ENCODE results near the gene DNAJC5.
A peak's percentile ranks its signal among the peaks of the same experiment; 100 is the strongest.
"Not testable (repeated sequence)": the region's sequence is repeated elsewhere in the genome, so short reads cannot be mapped to it uniquely, and the experiment has no call there.

The DNAJC5 gene

DNA sequence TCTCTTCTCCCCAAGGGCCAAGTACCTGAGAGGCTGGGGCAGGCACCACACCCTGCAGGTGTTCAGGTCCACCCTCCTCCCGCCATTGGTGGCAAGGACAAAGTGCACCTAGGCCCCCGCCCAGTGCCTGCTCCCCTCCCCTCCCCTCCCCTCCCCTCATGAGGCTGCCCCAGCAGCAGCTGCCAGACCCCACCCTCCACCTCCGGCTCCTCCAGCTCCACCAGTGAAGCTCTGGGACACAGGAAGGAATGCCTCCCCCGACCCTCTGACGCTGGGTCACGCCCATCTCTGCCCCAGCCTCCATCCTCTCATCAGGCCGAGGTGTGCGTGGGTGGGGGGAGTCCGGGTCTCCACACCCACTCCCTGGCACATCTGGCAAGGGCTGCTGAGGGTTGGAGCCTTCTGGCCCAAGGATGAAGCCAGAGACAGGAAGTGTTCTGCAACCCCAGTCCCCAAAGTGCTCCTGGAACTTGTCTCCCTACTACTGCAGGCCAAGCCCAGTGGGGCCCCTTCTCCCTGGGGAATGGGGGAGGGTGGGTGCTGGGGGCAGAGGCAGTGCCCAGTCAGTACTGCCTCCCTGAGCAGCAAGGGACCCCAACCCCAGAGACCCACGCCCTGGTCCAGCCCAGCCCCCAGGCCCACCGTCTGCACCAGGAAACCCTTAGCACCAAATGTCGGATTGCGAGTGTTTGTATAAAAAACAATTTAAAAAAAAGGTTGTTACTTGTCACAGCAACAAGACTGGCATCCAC, 62.9 kb downstream of the DNAJC5 start:
- DNase-seq, result no peak
- Mint-ChIP-seq H3K36me3 (ENCODE audit: insufficient read depth) (peaks cover 13% of the 10 kb centered on the region), H3K27me3 (no peaks in the 10 kb centered on the region), H3K9me3 (no peaks in the 10 kb centered on the region), H3K27ac (peak overlapping the region in 1 of 2 donors; percentile 80), H3K4me3 (peak overlapping the region; percentile 56 to 60), H3K4me1 (ENCODE audit: low read depth in 2 of 2) (peaks cover 23 to 24% of the 10 kb centered on the region in 2 donors)
- no peak for ATAC-seq (replicated peaks)

DNA sequence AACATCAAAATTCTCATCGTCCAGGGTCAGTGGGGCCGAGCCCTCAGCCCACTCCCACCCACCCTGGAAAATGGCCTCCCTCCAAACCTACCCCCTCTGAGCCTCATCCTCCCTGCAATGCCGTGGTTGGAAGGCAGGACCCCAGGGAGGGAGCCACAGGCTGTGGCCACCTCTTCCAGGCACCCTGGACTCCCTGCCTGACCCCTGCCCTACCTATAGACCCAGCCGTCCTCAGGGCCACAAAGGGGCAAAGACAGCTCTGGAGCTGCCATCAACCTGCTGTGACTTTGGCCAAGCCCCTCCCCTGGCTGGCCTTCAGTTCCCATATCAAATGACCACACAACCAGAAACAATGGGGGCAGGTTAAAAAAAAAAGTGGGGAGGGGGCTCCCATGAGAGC, 63.5 kb downstream of the DNAJC5 start:
- Mint-ChIP-seq H3K4me3 (no peak overlapping the region), H3K4me1 (ENCODE audit: low read depth in 2 of 2) (peaks cover 18 to 20% of the 10 kb centered on the region in 2 donors), H3K36me3 (ENCODE audit: insufficient read depth) (peaks cover 13% of the 10 kb centered on the region), H3K27ac (no peak overlapping the region), H3K9me3 (no peaks in the 10 kb centered on the region), H3K27me3 (no peaks in the 10 kb centered on the region)
- DNase-seq, result no peak
- no peak for ATAC-seq (replicated peaks)

DNA sequence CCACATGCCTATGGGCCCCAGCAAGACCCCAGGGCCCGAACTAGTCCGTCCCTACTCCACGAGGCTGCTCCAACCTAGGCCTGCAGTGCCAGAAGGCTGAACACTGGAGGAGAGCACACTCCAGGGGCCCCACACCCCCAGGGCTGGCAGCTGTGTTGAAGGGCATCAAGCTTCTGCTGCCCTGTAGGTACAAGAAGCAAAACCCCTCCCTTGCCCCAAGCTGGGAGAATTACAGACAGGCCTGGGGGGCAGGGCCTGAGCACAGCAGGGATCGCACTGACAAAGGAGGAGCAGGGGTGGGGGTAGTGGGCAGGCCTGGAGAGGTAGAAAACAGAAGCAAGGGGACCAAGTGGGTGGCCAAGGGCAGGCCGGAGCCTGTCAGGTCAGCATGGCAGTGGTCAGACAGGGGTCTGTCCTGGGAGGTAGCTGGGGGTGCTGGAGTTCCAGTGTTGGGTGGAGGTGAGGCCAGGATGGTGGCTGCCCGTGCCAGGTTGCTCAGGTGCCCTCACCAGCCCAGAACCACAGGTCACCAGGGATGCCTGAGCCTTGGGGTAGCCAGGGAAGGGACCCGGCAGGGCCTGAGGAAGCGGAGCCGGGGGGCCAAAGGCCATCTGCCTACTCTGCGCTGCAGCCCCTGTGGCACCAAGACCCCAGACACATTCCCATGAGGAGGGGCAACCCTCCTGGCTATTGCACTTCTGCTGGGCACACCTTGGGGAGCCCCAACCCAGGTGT, 64.2 kb downstream of the DNAJC5 start:
- Mint-ChIP-seq H3K4me3 (no peak overlapping the region), H3K27me3 (no peaks in the 10 kb centered on the region), H3K36me3 (ENCODE audit: insufficient read depth) (peaks cover 11% of the 10 kb centered on the region), H3K27ac (no peak overlapping the region), H3K4me1 (ENCODE audit: low read depth in 2 of 2) (peaks cover 11 to 15% of the 10 kb centered on the region in 2 donors), H3K9me3 (no peaks in the 10 kb centered on the region)
- ATAC-seq (replicated peaks) (no peak), DNase-seq (no peak)

DNA sequence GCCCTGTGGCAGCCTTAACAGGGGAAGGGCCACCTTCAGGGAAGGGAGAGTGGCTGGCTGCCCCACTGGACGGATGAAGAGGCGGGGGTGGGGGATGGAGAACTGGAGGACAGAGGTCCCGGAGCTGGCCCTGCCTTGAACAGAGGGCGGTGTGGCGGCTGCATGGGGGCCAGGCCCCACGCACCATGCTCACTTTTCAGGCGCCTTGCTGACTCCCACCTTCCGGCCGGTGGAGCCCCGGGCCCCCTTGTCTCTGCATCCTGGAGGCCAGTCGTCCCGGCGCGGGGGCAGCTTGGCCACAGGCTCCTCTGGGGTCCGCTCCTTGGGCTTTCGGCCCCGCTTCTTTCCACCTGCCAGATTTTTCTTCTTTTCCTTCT, 64.8 kb downstream of the DNAJC5 start:
- Mint-ChIP-seq H3K27me3 (no peaks in the 10 kb centered on the region), H3K9me3 (no peaks in the 10 kb centered on the region), H3K27ac (no peak overlapping the region), H3K4me1 (ENCODE audit: low read depth in 2 of 2) (peaks cover 6 to 12% of the 10 kb centered on the region in 2 donors), H3K4me3 (no peak overlapping the region), H3K36me3 (ENCODE audit: insufficient read depth) (peaks cover 7% of the 10 kb centered on the region)
- ATAC-seq (replicated peaks), result no peak
- DNase-seq, result no peak

DNA sequence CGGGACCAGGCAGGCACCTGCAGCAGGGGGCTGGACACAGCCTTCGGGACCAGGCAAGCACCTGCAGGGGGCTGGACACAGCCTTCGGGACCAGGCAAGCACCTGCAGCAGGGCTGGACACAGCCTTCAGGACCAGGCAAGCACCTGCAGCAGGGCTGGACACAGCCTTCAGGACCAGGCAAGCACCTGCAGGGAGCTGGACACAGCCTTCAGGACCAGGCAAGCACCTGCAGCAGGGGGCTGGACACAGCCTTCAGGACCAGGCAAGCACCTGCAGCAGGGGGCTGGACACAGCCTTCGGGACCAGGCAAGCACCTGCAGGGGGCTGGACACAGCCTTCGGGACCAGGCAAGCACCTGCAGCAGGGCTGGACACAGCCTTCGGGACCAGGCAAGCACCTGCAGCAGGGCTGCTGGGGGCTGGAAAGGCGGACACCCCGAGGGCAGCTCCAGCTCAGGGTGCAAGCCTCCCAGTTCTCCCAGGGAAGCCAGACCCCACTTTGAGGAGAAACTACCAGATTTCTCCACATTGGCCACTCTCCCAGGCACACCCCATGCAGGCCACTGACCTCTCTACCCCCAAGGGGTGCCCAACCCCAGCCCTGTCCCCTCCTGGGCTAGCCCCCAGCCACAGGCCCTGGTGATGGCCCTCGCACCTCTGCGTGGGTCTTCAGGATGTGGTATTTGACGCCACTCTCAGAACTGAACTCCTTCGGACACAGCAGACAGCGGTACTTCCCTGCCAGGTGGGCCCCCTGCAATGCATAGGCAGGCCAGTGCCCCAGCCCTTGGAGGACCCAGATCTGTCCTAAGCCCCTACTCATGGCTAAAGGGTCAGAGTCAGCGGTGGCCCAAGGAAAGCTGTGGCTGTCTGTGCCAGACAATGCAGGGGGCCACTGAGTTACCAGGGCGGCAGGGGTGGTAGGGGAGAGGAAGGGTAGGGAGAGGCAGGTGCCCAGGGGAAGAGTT, 66.0 kb downstream of the DNAJC5 start:
- H3K9me3 Mint-ChIP-seq, H3K4me3 Mint-ChIP-seq: not testable (repeated sequence)
- peak overlapping the region in 1 of 2 donors; percentile 41 for H3K27ac Mint-ChIP-seq

DNA sequence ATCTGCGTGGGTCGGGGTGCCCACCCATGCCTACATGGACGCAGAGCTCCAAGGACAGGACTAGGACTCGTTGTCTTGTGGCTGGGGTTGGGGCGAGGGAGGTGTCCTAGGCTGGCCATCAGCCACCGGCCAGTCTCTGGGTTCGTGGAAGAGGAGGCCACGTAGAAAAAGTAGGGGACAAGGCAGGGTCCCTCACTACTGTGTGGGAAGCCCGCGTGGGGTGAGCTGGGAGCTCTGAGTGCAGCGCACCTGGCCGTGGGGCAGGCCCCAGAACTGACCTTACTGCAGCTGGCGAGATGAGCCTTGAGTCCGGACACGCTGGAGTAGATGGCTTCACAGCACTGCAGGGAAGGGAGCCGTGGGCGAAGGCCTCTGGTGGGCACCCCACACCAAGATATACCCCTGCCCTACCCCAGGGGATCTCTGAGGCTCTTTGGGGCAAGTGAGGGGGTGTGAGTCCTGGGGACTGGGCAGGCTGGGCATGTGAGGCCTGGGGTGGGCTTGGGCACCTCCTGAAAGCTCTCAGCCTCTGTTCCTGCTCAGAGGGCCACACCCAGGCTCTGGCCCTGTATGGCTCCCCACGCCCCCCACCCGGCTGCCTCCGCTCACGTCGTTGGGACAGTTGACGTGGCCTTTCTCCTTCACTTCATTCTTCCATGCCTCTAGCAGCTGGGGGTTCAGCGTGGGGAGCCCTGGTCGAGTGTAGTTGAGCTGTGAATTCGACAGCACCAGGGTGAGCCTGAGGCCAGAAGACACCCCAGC, 66.9 kb downstream of the DNAJC5 start:
- peak overlapping the region in 1 of 2 donors; percentile 41 for H3K27ac Mint-ChIP-seq
- peaks cover 5 to 6% of the 10 kb centered on the region in 2 donors for H3K4me1 Mint-ChIP-seq (ENCODE audit: low read depth in 2 of 2)
- DNase-seq, result no peak
- H3K4me3 Mint-ChIP-seq, result no peak overlapping the region
- H3K36me3 Mint-ChIP-seq (ENCODE audit: insufficient read depth), result peaks cover 2% of the 10 kb centered on the region
- no peak for ATAC-seq (replicated peaks)
- no peaks in the 10 kb centered on the region for H3K27me3 Mint-ChIP-seq
- no peaks in the 10 kb centered on the region for H3K9me3 Mint-ChIP-seq

More for the DNA sequence above, 66.0 kb downstream of the DNAJC5 start:
- not testable (repeated sequence) for H3K27me3 Mint-ChIP-seq; ATAC-seq (replicated peaks); H3K36me3 Mint-ChIP-seq (ENCODE audit: insufficient read depth); DNase-seq; H3K4me1 Mint-ChIP-seq (ENCODE audit: low read depth in 2 of 2)

DNA sequence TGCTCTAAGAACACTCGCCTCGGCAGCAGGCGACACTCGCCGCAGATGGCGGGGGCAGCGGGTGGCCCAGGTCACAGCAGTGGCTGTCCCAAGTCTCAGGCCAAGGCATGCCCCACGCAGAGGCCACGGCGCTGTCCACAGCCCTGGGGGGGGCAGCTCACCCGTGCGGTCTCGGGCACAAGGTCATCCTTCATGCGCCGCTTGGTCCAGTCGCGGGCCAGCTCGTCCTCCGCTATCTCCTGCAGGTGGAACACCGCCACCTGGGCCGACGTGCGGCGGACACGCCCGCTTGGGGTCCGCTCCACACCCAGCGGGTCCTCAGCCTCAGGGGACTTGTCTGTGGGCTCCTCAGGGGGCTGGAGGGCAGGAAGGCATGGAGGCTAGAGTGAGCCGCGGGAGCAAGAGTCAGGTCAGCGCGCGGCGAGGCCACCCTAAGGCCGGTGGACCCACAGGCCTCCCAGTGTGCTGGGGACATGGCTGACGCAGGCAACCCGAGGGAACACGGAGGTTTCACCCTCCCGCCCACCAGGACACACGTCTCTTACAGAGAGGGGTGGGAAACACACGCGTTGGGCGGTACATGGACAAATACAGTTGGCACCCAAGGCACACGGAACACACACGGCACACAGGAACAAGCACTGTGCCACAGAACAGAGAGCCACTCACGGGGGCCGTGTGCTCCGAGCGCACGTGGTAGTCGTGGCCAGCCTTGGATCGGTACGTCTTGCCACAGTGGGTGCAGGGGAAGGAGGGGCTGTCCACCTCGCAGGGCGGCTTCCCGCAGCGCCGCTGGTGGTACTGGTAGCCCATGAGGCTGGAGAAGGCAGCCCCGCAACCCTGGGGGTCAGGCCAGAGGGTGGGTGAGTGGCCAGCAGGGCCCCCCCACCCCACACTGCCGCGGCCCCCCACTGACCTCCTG, 67.8 kb downstream of the DNAJC5 start:
- no peaks in the 10 kb centered on the region for H3K27me3 Mint-ChIP-seq
- no peak overlapping the region for H3K27ac Mint-ChIP-seq
- H3K36me3 Mint-ChIP-seq (ENCODE audit: insufficient read depth), result peaks cover 2% of the 10 kb centered on the region
- DNase-seq, result no peak
- no peak overlapping the region for H3K4me3 Mint-ChIP-seq
- no peaks in the 10 kb centered on the region for H3K9me3 Mint-ChIP-seq
- no peak for ATAC-seq (replicated peaks)
- H3K4me1 Mint-ChIP-seq (ENCODE audit: low read depth in 2 of 2), result peaks cover 0 to 2% of the 10 kb centered on the region in 2 donors

DNA sequence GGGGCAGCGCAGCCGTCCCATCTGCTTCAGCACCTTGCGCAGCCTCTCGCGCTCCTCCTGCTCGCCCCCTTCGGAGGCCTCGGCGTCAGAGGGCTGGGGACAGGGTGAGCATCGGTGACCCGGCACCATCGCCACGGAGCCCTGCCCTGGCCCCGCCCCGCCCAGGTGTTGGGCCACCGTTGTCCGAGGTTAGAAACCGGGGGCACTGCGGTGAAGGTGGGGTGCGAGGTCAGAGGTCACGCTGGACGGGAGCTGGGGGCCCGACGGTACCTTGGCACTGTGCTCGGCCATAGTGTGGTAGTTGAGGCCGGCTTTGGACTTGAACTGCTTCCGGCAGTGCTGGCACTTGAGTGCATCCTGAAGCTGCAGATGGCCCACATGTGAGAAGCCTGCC, 68.4 kb downstream of the DNAJC5 start:
- Mint-ChIP-seq H3K27me3 (no peaks in the 10 kb centered on the region), H3K36me3 (ENCODE audit: insufficient read depth) (peaks cover 2% of the 10 kb centered on the region)

DNA sequence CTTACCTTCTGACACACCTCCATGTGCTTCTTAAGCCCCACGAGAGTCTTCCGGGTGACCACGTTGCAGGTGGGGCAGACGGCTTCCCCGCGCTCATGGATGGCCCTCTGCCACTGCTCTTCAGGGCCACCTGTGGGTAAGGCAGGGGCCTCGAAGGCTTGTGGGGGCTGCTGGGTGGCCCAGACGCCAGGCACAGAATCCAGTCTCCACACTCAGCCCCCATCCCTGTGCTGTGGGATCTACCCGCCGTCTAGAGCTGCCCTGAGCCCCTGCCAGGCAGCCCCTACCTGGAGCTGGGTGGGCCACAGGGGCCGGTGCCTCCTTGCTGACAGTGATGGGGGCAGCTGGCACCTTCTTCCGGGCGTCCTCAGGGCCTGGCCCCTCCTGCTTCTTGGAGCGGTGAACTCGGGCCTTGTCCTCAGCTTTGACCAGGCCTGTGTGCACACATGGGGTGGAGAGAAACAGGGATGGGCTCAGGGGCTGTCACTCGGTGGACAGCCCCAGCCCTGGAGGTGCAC, 68.9 kb downstream of the DNAJC5 start:
- no peak for ATAC-seq (replicated peaks)

More for the DNA sequence above, 68.4 kb downstream of the DNAJC5 start:
- peaks cover 0 to under 1% of the 10 kb centered on the region in 2 donors for H3K4me1 Mint-ChIP-seq (ENCODE audit: low read depth in 2 of 2)
- H3K4me3 Mint-ChIP-seq, result no peak overlapping the region
- ATAC-seq (replicated peaks) (no peak), DNase-seq (no peak)
- no peak overlapping the region for H3K27ac Mint-ChIP-seq
- H3K9me3 Mint-ChIP-seq, result no peaks in the 10 kb centered on the region

DNA sequence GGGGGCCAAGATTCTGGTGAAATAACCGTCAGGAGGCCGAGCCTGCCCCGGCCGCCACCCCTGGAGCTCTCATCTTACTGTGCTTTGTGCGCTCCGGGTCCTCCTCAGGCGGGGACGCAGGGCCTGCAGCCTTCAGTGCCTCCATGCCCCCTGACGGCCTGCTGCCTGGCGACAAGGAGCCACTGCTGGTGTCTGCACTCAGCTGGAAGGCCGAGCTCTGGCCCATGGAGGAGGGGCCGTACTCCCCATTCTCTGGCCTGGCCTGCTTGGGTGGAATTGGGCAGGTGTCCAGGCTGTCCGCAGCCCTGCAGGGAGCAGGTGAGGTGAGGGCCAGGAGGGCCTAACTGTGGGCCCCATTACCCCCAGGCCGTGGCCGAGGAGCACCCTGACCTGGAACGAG, 69.5 kb downstream of the DNAJC5 start:
- Mint-ChIP-seq H3K27me3 (no peaks in the 10 kb centered on the region), H3K36me3 (ENCODE audit: insufficient read depth) (peaks cover 2% of the 10 kb centered on the region), H3K4me1 (ENCODE audit: low read depth in 2 of 2) (peaks cover 5 to 8% of the 10 kb centered on the region in 2 donors), H3K27ac (no peak overlapping the region), H3K9me3 (no peaks in the 10 kb centered on the region), H3K4me3 (no peak overlapping the region)
- DNase-seq, result no peak
- no peak for ATAC-seq (replicated peaks)

More for the DNA sequence above, 68.9 kb downstream of the DNAJC5 start:
- DNase-seq, result no peak
- no peak overlapping the region for H3K27ac Mint-ChIP-seq
- H3K4me1 Mint-ChIP-seq (ENCODE audit: low read depth in 2 of 2), result peaks cover 3 to 6% of the 10 kb centered on the region in 2 donors
- no peak overlapping the region for H3K4me3 Mint-ChIP-seq
- H3K9me3 Mint-ChIP-seq, result no peaks in the 10 kb centered on the region
- H3K36me3 Mint-ChIP-seq (ENCODE audit: insufficient read depth), result peaks cover 2% of the 10 kb centered on the region
- H3K27me3 Mint-ChIP-seq, result no peaks in the 10 kb centered on the region

DNA sequence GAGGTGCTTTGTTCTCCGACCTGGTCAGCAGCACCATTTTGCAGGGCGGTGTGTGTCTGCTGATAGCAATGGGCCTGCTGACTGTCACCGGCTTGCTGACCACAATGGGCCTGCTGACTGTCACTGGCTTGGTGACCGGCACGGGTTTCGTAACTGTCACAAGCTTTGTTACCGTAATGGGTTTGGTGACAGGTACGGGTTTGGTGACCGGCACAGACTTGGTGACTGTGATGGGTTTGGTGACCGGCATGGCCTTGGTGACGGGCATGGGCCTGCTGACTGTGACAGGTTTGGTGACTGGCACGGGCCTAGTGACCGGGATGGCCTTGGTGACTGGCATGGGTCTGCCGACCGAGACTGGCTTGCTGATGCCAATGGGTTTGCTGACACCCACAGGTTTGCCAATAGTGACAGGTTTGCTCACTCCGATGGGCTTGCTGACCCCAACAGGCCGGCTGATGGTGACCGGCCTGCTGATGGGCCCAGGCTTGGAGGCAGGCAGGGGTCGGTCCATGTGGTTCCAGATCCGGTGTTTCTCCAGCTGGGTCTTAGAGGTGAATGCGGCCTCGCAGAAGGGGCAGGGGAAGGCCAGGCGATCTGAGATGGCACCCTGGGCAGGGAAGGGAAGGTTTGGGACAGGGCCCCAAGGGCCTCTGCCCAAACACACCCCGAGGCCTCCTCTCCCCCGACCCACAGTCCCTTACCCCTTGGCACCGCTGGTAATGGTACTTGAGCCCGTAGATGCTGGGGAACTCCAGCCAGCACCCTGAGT, 71.4 kb downstream of the DNAJC5 start:
- ATAC-seq (replicated peaks) (no peak), DNase-seq (no peak)
- no peaks in the 10 kb centered on the region for H3K27me3 Mint-ChIP-seq
- peak overlapping the region in 1 of 2 donors; percentile 81 for H3K27ac Mint-ChIP-seq
- H3K36me3 Mint-ChIP-seq (ENCODE audit: insufficient read depth), result peaks cover 6% of the 10 kb centered on the region
- no peaks in the 10 kb centered on the region for H3K9me3 Mint-ChIP-seq
- peaks cover 8 to 10% of the 10 kb centered on the region in 2 donors for H3K4me1 Mint-ChIP-seq (ENCODE audit: low read depth in 2 of 2)
- H3K4me3 Mint-ChIP-seq, result no peak overlapping the region
